B cell (primary cell): ENCODE measurements around the gene NAE1. TPM values are rescaled to one million over a fixed set of nuclear protein-coding genes. Genes with fewer than 3 reads are reported as not detected.

ENCODE experiments used
- ATAC-seq: fragments of 200-7000 bp; cut with Tn5 transposase; one replicate; pipeline ENCODE4 v1.10.0; 2021; ENCODE audit warnings: low read depth, mild to moderate bottlenecking, moderate number of reproducible peaks, moderate library complexity
- CTCF ChIA-PET: fragments of 350-600 bp; sonication (Branson Sonifier 250); formaldehyde crosslinking; loops from one replicate; lab custom pipeline; 2021; ENCODE audit warnings: antibody characterized with exemption, inconsistent platforms; lab: Charles Lee
- POLR2A ChIA-PET: fragments of 350-600 bp; sonication (Branson Sonifier 250); formaldehyde crosslinking; loops from one replicate; lab custom pipeline; 2021; ENCODE audit warnings: antibody characterized with exemption; lab: Charles Lee
- DNase-seq: peaks from one replicate; pipeline ENCODE4 v3.0.0; 2013
- H2AFZ ChIP-seq: 2 replicates; pipeline ENCODE4 v1.6.1; 2012; ENCODE audit warnings: mild to moderate bottlenecking, low read depth, low read length; ENCODE audit not compliant: insufficient read depth, poor library complexity, severe bottlenecking
- H3K27ac ChIP-seq, 2 donors: 1 replicate in 1 of 2; 2 replicates in 1 of 2; pipeline ENCODE4 v1.5.1; 2012 to 2013; ENCODE audit warnings: low read length in 2 of 2, mild to moderate bottlenecking in 2 of 2, moderate library complexity in 1 of 2
- H3K27me3 ChIP-seq, 4 experiments: fragments of 200-600 bp in 1 of 4; sonication (generic) in 1 of 4; replicated peaks in 1 of 4; 1 replicate in 2 of 4; 2 replicates in 2 of 4; pipeline versions ENCODE4 v1.6.1 to v1.7.0; 2013 to 2016; ENCODE audit warnings: low read length in 3 of 4, mild to moderate bottlenecking in 2 of 4, mixed read lengths in 1 of 4, moderate library complexity in 1 of 4; ENCODE audit not compliant: insufficient read depth in 4 of 4, control insufficient read depth in 3 of 4; ENCODE audit errors: control extremely low read depth in 1 of 4
- H3K36me3 ChIP-seq, 2 experiments: replicated peaks in 1 of 2; 1 replicate in 1 of 2; 2 replicates in 1 of 2; pipeline versions ENCODE4 v1.6.1 to v1.7.1; 2013; ENCODE audit warnings: low read length in 1 of 2; ENCODE audit not compliant: insufficient read depth in 2 of 2, control insufficient read depth in 1 of 2; ENCODE audit errors: control extremely low read depth in 1 of 2, extremely low read depth in 1 of 2
- H3K4me1 ChIP-seq, 2 donors: fragments of 200-600 bp in 1 of 2; sonication (generic) in 1 of 2; 1 replicate in 1 of 2; 2 replicates in 1 of 2; pipeline versions ENCODE4 v1.5.1 to v1.6.1; 2013 to 2017; ENCODE audit warnings: low read length in 2 of 2; ENCODE audit not compliant: control insufficient read depth in 2 of 2, insufficient read depth in 2 of 2
- H3K4me2 ChIP-seq: replicated peaks from 2 replicates; pipeline ENCODE3; 2012; ENCODE audit warnings: mild to moderate bottlenecking, low read depth, low read length; ENCODE audit not compliant: poor library complexity, severe bottlenecking
- H3K4me3 ChIP-seq, 5 experiments: fragments of 200-600 bp in 1 of 5; sonication (generic) in 1 of 5; 1 replicate in 3 of 5; 2 replicates in 2 of 5; pipeline versions ENCODE4 v1.5.1 to v1.7.0; 2011 to 2016; ENCODE audit warnings: low read length in 4 of 5, mild to moderate bottlenecking in 4 of 5, low read depth in 2 of 5, control low read depth in 1 of 5, moderate library complexity in 1 of 5; ENCODE audit not compliant: insufficient read depth in 1 of 5; ENCODE audit errors: control extremely low read depth in 1 of 5, extremely low read depth in 1 of 5
- H3K79me2 ChIP-seq: fragments of 200-600 bp; sonication (generic); one replicate; pipeline ENCODE4 v1.6.0; 2016; ENCODE audit warnings: low read length; ENCODE audit not compliant: control insufficient read depth, insufficient read depth
- H3K9ac ChIP-seq: fragments of 200-600 bp; sonication (generic); 2 replicates; pipeline ENCODE4 v1.6.1; 2017; ENCODE audit warnings: mild to moderate bottlenecking, low read length, moderate library complexity
- H3K9me3 ChIP-seq, 3 donors: one replicate each; pipeline versions ENCODE4 v1.6.1 to v1.7.1; 2013; ENCODE audit warnings: low read length in 2 of 3; ENCODE audit not compliant: control insufficient read depth in 2 of 3, insufficient read depth in 1 of 3; ENCODE audit errors: control extremely low read depth in 1 of 3
- H4K20me1 ChIP-seq: 2 replicates; pipeline ENCODE4 v1.6.0; 2012; ENCODE audit warnings: mild to moderate bottlenecking, low read length; ENCODE audit not compliant: insufficient read depth, control insufficient read depth, poor library complexity, severe bottlenecking
- H3K27ac Mint-ChIP-seq: one replicate; pipeline ENCODE4 v1.8.0; 2021; ENCODE audit warnings: mixed read lengths
- H3K27me3 Mint-ChIP-seq: one replicate; pipeline ENCODE4 v1.8.0; 2021; ENCODE audit warnings: mixed read lengths
- H3K4me1 Mint-ChIP-seq: one replicate; pipeline ENCODE4 v1.8.0; 2021; ENCODE audit warnings: mixed read lengths
- H3K4me3 Mint-ChIP-seq: one replicate; pipeline ENCODE4 v1.8.0; 2021; ENCODE audit warnings: mixed read lengths
- H3K9me3 Mint-ChIP-seq: one replicate; pipeline ENCODE4 v1.8.0; 2022; ENCODE audit warnings: mixed read lengths; ENCODE audit not compliant: insufficient read depth
- EZH2 ChIP-seq: IDR thresholded peaks from 2 replicates; pipeline ENCODE4 v1.6.1; 2012; ENCODE audit warnings: borderline replicate concordance, low read depth, mild to moderate bottlenecking, moderate library complexity, low read length; ENCODE audit not compliant: insufficient read depth, poor library complexity, severe bottlenecking
- WGBS: methylation state at CpG from one replicate; pipeline ENCODE4 v1.1.5; 2013; ENCODE audit warnings: missing lambda C conversion rate; ENCODE audit not compliant: insufficient coverage; 5-methylcytosine and 5-hydroxymethylcytosine counted together
- intact Hi-C: fragments of 100-400 bp; cut with micrococcal nuclease; formaldehyde crosslinking; loops from one replicate; pipeline ENCODE4 v1.10.0; 2022
- polyA plus RNA-seq: library from polyadenylated mRNA; depleted of rRNA; stranded (reverse); fragments of >200 nt; gene quantifications from 2 replicates; pipeline ENCODE4 v1.2.3, GENCODE V29; 2012
- total RNA-seq, 2 donors: library from RNA; stranded (reverse); fragments of 120-200 nt in 1 of 2; gene quantifications; 1 replicate in 1 of 2; 2 replicates in 1 of 2; pipeline versions ENCODE4 v1.2.3 to v1.2.4, GENCODE V29; 2013 to 2022
- TF ChIP-seq, protein P1 (sequence below): fragments of 200-600 bp; IDR thresholded peaks from one replicate; pipeline ENCODE4 v1.8.0; 2022; ENCODE audit warnings: antibody characterized with exemption, mild to moderate bottlenecking

The NAE1 gene
- total and polyA plus RNA-seq, 2 donors (not counting 1 experiment from before 2014, with no cell fraction given), result 19.3 to 57.6 TPM

DNA sequence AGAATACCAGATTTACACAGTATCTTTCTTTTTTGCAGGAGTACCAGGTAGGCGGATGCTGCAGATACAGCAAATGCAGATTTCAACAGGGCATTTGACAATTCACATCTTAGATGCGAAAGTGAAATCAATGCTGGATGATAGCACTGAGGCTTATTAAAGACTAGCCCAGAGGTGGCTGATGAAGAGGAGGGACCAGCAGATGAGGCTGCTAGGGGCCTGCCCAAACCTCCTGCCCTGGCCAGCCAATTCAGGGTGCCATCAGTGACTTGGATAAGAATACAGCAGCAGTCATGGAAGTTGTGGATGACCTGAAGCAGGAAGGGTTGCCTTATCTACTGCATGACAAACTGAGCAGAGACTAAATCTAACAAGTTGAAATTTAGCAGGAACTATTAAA lies 77.8 kb downstream of the NAE1 start:
- H3K27me3 ChIP-seq, result peaks cover 0 to 14% (median 8%) of the 10 kb centered on the region in 4 experiments
- H3K4me1 ChIP-seq, result peaks cover 18 to 19% of the 10 kb centered on the region in 2 donors
- H3K9me3 ChIP-seq, result no peaks in the 10 kb centered on the region
- H3K4me3 ChIP-seq, result no peak overlapping the region
- ChIA-PET POLR2A (no interaction called here), CTCF (interaction anchor here (1.3 to 3.0 kb wide), 4 partner anchors 24 to 346 kb away, joined by 5 to 10 read pairs (median 8); partner anchors contain the start of gene NAE1)
- Mint-ChIP-seq H3K4me1 (peaks cover 31% of the 10 kb centered on the region), H3K27me3 (peaks cover 20% of the 10 kb centered on the region), H3K4me3 (peak overlapping the region; percentile 5), H3K27ac (no peak overlapping the region), H3K9me3 (no peaks in the 10 kb centered on the region)
- H3K27ac ChIP-seq, result no peak overlapping the region
- peaks cover 11% of the 10 kb centered on the region for H4K20me1 ChIP-seq
- ATAC-seq (no peak), DNase-seq (no peak)
- no peak overlapping the region for H2AFZ ChIP-seq
- TF ChIP-seq EZH2, result no peak
- TF ChIP-seq, protein P1, sequence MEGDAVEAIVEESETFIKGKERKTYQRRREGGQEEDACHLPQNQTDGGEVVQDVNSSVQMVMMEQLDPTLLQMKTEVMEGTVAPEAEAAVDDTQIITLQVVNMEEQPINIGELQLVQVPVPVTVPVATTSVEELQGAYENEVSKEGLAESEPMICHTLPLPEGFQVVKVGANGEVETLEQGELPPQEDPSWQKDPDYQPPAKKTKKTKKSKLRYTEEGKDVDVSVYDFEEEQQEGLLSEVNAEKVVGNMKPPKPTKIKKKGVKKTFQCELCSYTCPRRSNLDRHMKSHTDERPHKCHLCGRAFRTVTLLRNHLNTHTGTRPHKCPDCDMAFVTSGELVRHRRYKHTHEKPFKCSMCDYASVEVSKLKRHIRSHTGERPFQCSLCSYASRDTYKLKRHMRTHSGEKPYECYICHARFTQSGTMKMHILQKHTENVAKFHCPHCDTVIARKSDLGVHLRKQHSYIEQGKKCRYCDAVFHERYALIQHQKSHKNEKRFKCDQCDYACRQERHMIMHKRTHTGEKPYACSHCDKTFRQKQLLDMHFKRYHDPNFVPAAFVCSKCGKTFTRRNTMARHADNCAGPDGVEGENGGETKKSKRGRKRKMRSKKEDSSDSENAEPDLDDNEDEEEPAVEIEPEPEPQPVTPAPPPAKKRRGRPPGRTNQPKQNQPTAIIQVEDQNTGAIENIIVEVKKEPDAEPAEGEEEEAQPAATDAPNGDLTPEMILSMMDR, result no peak
- peaks cover 0 to 8% of the 10 kb centered on the region in 2 experiments for H3K36me3 ChIP-seq
- intact Hi-C loops, result loop anchor here (5.0 to 10.0 kb wide), 2 partner anchors 146 to 1092 kb away; partner anchors contain the start of genes CENPT, NUTF2 and THAP11
- no peak overlapping the region for H3K4me2 ChIP-seq
- H3K9ac ChIP-seq, result no peak overlapping the region
- WGBS, result 92% methylated on average over 1 of the region's 2 CpGs
- H3K79me2 ChIP-seq, result peaks cover 39% of the 10 kb centered on the region

Other genes with a start within 250 kb of the NAE1 start
- gene CMTM3, start 226.3 kb downstream of the NAE1 start, total RNA-seq, result 6.2 and 7.5 TPM in 2 replicates
- 8.7 and 10.9 TPM in 2 replicates for gene CMTM3, start 226.3 kb downstream of the NAE1 start, polyA plus RNA-seq
- 0.59 and 0.68 TPM in 2 replicates for gene CMTM4, start 134.2 kb downstream of the NAE1 start, total RNA-seq
- gene CMTM4, start 134.2 kb downstream of the NAE1 start, polyA plus RNA-seq, result 0.06 and 0.37 TPM in 2 replicates
- gene DYNC1LI2, start 79.4 kb downstream of the NAE1 start, total RNA-seq, result 109 and 111 TPM in 2 replicates
- gene DYNC1LI2, start 79.4 kb downstream of the NAE1 start, polyA plus RNA-seq, result 33.9 and 78.3 TPM in 2 replicates
- 0.71 TPM in 1 of 2 replicates, not detected in the other for gene TERB1, start 29.4 kb downstream of the NAE1 start, total RNA-seq
- not detected in 2 replicates for gene TERB1, start 29.4 kb downstream of the NAE1 start, polyA plus RNA-seq
- not detected in 2 replicates for gene CA7, start 13.4 kb upstream of the NAE1 start, total RNA-seq
- gene CA7, start 13.4 kb upstream of the NAE1 start, polyA plus RNA-seq, result not detected in 2 replicates
- gene PDP2, start 49.5 kb upstream of the NAE1 start, total RNA-seq, result 15.0 and 18.7 TPM in 2 replicates
- gene PDP2, start 49.5 kb upstream of the NAE1 start, polyA plus RNA-seq, result 1.9 and 2.7 TPM in 2 replicates
- gene CDH16, start 87.9 kb upstream of the NAE1 start, total RNA-seq, result not detected in 2 replicates
- not detected in 2 replicates for gene CDH16, start 87.9 kb upstream of the NAE1 start, polyA plus RNA-seq
- gene RRAD, start 94.6 kb upstream of the NAE1 start, total RNA-seq, result 0.64 and 0.80 TPM in 2 replicates
- 1.9 and 4.1 TPM in 2 replicates for gene RRAD, start 94.6 kb upstream of the NAE1 start, polyA plus RNA-seq
- 55.4 and 60.6 TPM in 2 replicates for gene CIAO2B, start 103.4 kb upstream of the NAE1 start, total RNA-seq
- 139 and 159 TPM in 2 replicates for gene CIAO2B, start 103.4 kb upstream of the NAE1 start, polyA plus RNA-seq
- 39.4 and 47.8 TPM in 2 replicates for gene CES2, start 104.5 kb upstream of the NAE1 start, total RNA-seq
- 23.5 and 24.4 TPM in 2 replicates for gene CES2, start 104.5 kb upstream of the NAE1 start, polyA plus RNA-seq
- 0.32 and 0.42 TPM in 2 replicates for gene CES3, start 130.3 kb upstream of the NAE1 start, total RNA-seq
- 0.25 and 1.1 TPM in 2 replicates for gene CES3, start 130.3 kb upstream of the NAE1 start, polyA plus RNA-seq
- gene CES4A, start 157.6 kb upstream of the NAE1 start, total RNA-seq, result 8.4 and 10.4 TPM in 2 replicates
- 17.3 and 18.9 TPM in 2 replicates for gene CES4A, start 157.6 kb upstream of the NAE1 start, polyA plus RNA-seq
- 89.0 and 101 TPM in 2 replicates for gene CBFB, start 198.2 kb upstream of the NAE1 start, total RNA-seq
- 19.5 and 43.2 TPM in 2 replicates for gene CBFB, start 198.2 kb upstream of the NAE1 start, polyA plus RNA-seq